Mesendoderm (in vitro differentiated cells): ENCODE results near the gene KIF5A.

Experiments
- DNase-seq: peaks from one replicate; pipeline ENCODE4 v3.0.0; 2013
- H2AK5ac ChIP-seq: 2 replicates; pipeline ENCODE4 v1.6.1; 2013; ENCODE audit warnings: low read length, inconsistent platforms
- H2BK120ac ChIP-seq: 2 replicates; pipeline ENCODE4 v1.6.1; 2013; ENCODE audit warnings: low read depth, mild to moderate bottlenecking, low read length, moderate library complexity, mixed read lengths
- H2BK15ac ChIP-seq: replicated peaks from 2 replicates; pipeline ENCODE4 v1.6.1; 2013; ENCODE audit warnings: low read depth, mild to moderate bottlenecking, moderate library complexity
- H2BK5ac ChIP-seq: 2 replicates; pipeline ENCODE4 v1.6.1; 2013; ENCODE audit warnings: low read length, inconsistent platforms
- H3K18ac ChIP-seq: 2 replicates; pipeline ENCODE4 v1.6.1; 2013; ENCODE audit warnings: mild to moderate bottlenecking, low read length, mixed read lengths
- H3K23ac ChIP-seq: one replicate; pipeline ENCODE4 v1.6.1; 2013; ENCODE audit warnings: low read length
- H3K27ac ChIP-seq: 2 replicates; pipeline ENCODE4 v1.5.1; 2013; ENCODE audit warnings: low read depth, mild to moderate bottlenecking, inconsistent platforms, low read length, moderate library complexity
- H3K27me3 ChIP-seq: 2 replicates; pipeline ENCODE4 v1.6.1; 2013; ENCODE audit warnings: low read length, control low read depth, mild to moderate bottlenecking, inconsistent platforms; ENCODE audit not compliant: insufficient read depth, poor library complexity
- H3K36me3 ChIP-seq: 2 replicates; pipeline ENCODE4 v1.6.1; 2013; ENCODE audit warnings: low read length, inconsistent platforms; ENCODE audit not compliant: control insufficient read depth, insufficient read depth
- H3K4ac ChIP-seq: one replicate; pipeline ENCODE4 v1.6.1; 2013; ENCODE audit warnings: low read depth, mild to moderate bottlenecking, low read length, moderate library complexity
- H3K4me1 ChIP-seq: 2 replicates; pipeline ENCODE4 v1.6.1; 2013; ENCODE audit warnings: low read depth, low read length, inconsistent platforms; ENCODE audit not compliant: control insufficient read depth
- H3K4me2 ChIP-seq: 2 replicates; pipeline ENCODE4 v1.6.1; 2013; ENCODE audit warnings: low read length
- H3K4me3 ChIP-seq: 2 replicates; pipeline ENCODE4 v1.5.1; 2013; ENCODE audit warnings: mild to moderate bottlenecking, low read length
- H3K56ac ChIP-seq: one replicate; pipeline ENCODE4 v1.6.1; 2013; ENCODE audit warnings: low read length
- H3K79me1 ChIP-seq: 2 replicates; pipeline ENCODE4 v1.6.1; 2013; ENCODE audit warnings: low read length, inconsistent platforms
- H3K79me2 ChIP-seq: 2 replicates; pipeline ENCODE4 v1.6.1; 2013; ENCODE audit warnings: mild to moderate bottlenecking, low read length; ENCODE audit not compliant: control insufficient read depth, insufficient read depth
- H3K9ac ChIP-seq: 2 replicates; pipeline ENCODE4 v1.6.1; 2013; ENCODE audit warnings: low read length, inconsistent platforms
- H4K5ac ChIP-seq: one replicate; pipeline ENCODE4 v1.6.1; 2013; ENCODE audit warnings: low read length
- H4K8ac ChIP-seq: one replicate; pipeline ENCODE4 v1.6.1; 2013; ENCODE audit warnings: low read depth, mild to moderate bottlenecking, control low read depth, low read length, moderate library complexity
- WGBS: extraction: QIAGEN DNeasy Blood & Tissue Kit; methylation state at CpG from one replicate; pipeline ENCODE4 v1.1.7; 2013; ENCODE audit warnings: low lambda C conversion rate, missing lambda C conversion rate; ENCODE audit not compliant: insufficient coverage; ENCODE audit errors: extremely low coverage; 5-methylcytosine and 5-hydroxymethylcytosine counted together

The KIF5A gene

GRCh38 chr12:57528831-57529555 is 20.9 kb upstream of the KIF5A start:
- no peaks in the 10 kb centered on the region for H3K4me1 ChIP-seq
- H3K18ac ChIP-seq: no peak overlapping the region
- H2BK15ac ChIP-seq: no peak overlapping the region
- H3K4me2 ChIP-seq: no peak overlapping the region
- no peak overlapping the region for H2BK5ac ChIP-seq
- H3K79me1 ChIP-seq: peaks cover 3% of the 10 kb centered on the region
- no peak overlapping the region for H4K5ac ChIP-seq
- H3K79me2 ChIP-seq: no peaks in the 10 kb centered on the region
- H3K4me3 ChIP-seq: no peak overlapping the region
- no peak overlapping the region for H3K27ac ChIP-seq
- H3K36me3 ChIP-seq: peaks cover 5% of the 10 kb centered on the region
- no peak overlapping the region for H3K56ac ChIP-seq
- no peak overlapping the region for H2BK120ac ChIP-seq
- DNase-seq: no peak
- no peak overlapping the region for H3K23ac ChIP-seq
- WGBS: no CpG with 5 or more reads among the region's 10 CpGs
- H3K9ac ChIP-seq: no peak overlapping the region
- H3K27me3 ChIP-seq: no peaks in the 10 kb centered on the region
- H2AK5ac ChIP-seq: no peak overlapping the region
- H4K8ac ChIP-seq: no peak overlapping the region
- no peak overlapping the region for H3K4ac ChIP-seq

- no peaks in the 10 kb centered on the region for H3K27me3 ChIP-seq
- H3K56ac ChIP-seq: no peak overlapping the region
- H2BK120ac ChIP-seq: no peak overlapping the region
- WGBS: no CpG with 5 or more reads among the region's 6 CpGs
- no peak overlapping the region for H3K4me3 ChIP-seq
- no peak overlapping the region for H2BK5ac ChIP-seq
- H3K4me1 ChIP-seq: no peaks in the 10 kb centered on the region
- no peak overlapping the region for H3K9ac ChIP-seq
- H3K79me1 ChIP-seq: no peaks in the 10 kb centered on the region
- DNase-seq: no peak
- H3K18ac ChIP-seq: no peak overlapping the region
- no peak overlapping the region for H3K4me2 ChIP-seq
- no peak overlapping the region for H4K5ac ChIP-seq
- H4K8ac ChIP-seq: no peak overlapping the region
- H3K36me3 ChIP-seq: peaks cover 5% of the 10 kb centered on the region
- no peak overlapping the region for H3K4ac ChIP-seq
- no peak overlapping the region for H3K27ac ChIP-seq
- H3K23ac ChIP-seq: no peak overlapping the region
- H2AK5ac ChIP-seq: no peak overlapping the region
- no peaks in the 10 kb centered on the region for H3K79me2 ChIP-seq
- H2BK15ac ChIP-seq: no peak overlapping the region
Measured at GRCh38 chr12:57529831-57530230, 20.0 kb upstream of the KIF5A start.

- no CpG with 5 or more reads among the region's 5 CpGs for WGBS
- Histone ChIP-seq H3K36me3 (peaks cover 8% of the 10 kb centered on the region), H3K4ac (no peak overlapping the region), H3K4me3 (no peak overlapping the region), H3K79me2 (no peaks in the 10 kb centered on the region), H3K27me3 (no peaks in the 10 kb centered on the region), H2BK15ac (no peak overlapping the region), H4K5ac (no peak overlapping the region), H3K9ac (no peak overlapping the region), H3K18ac (no peak overlapping the region), H3K4me2 (no peak overlapping the region), H3K79me1 (no peaks in the 10 kb centered on the region), H2BK5ac (no peak overlapping the region), H3K27ac (no peak overlapping the region), H2AK5ac (no peak overlapping the region), H2BK120ac (no peak overlapping the region), H3K23ac (no peak overlapping the region), H3K4me1 (no peaks in the 10 kb centered on the region), H4K8ac (no peak overlapping the region), H3K56ac (no peak overlapping the region)
- DNase-seq: no peak
Measured at GRCh38 chr12:57530396-57531142, 19.3 kb upstream of the KIF5A start.

GRCh38 chr12:57531836-57532235 is 18.0 kb upstream of the KIF5A start:
- Histone ChIP-seq H3K27me3 (no peaks in the 10 kb centered on the region), H3K23ac (no peak overlapping the region), H3K36me3 (peaks cover 8% of the 10 kb centered on the region)

GRCh38 chr12:57533108-57533507 is 16.7 kb upstream of the KIF5A start:
- H3K4me3 ChIP-seq: no peak overlapping the region
- no peak overlapping the region for H3K27ac ChIP-seq
- H2BK5ac ChIP-seq: no peak overlapping the region
- H3K9ac ChIP-seq: no peak overlapping the region
- no peaks in the 10 kb centered on the region for H3K79me1 ChIP-seq
- no peak overlapping the region for H3K4ac ChIP-seq
- H3K56ac ChIP-seq: no peak overlapping the region
- H3K4me2 ChIP-seq: no peak overlapping the region
- no peak overlapping the region for H2BK120ac ChIP-seq
- no peak overlapping the region for H3K23ac ChIP-seq
- no peak overlapping the region for H2AK5ac ChIP-seq
- H3K79me2 ChIP-seq: no peaks in the 10 kb centered on the region
- H3K4me1 ChIP-seq: no peaks in the 10 kb centered on the region
- no peak overlapping the region for H4K5ac ChIP-seq
- H4K8ac ChIP-seq: no peak overlapping the region
- H3K18ac ChIP-seq: no peak overlapping the region
- WGBS: no CpG with 5 or more reads among the region's 8 CpGs
- peaks cover 11% of the 10 kb centered on the region for H3K36me3 ChIP-seq
- no peak for DNase-seq
- H3K27me3 ChIP-seq: no peaks in the 10 kb centered on the region
- H2BK15ac ChIP-seq: no peak overlapping the region

More at GRCh38 chr12:57531836-57532235, 18.0 kb upstream of the KIF5A start:
- Histone ChIP-seq H4K8ac (no peak overlapping the region), H3K4me2 (no peak overlapping the region), H2BK5ac (no peak overlapping the region), H3K9ac (no peak overlapping the region), H2BK120ac (no peak overlapping the region), H4K5ac (no peak overlapping the region), H3K4me1 (no peaks in the 10 kb centered on the region), H3K56ac (no peak overlapping the region), H3K4ac (no peak overlapping the region), H2AK5ac (no peak overlapping the region), H3K18ac (no peak overlapping the region), H3K79me1 (no peaks in the 10 kb centered on the region), H3K27ac (no peak overlapping the region), H3K79me2 (no peaks in the 10 kb centered on the region), H2BK15ac (no peak overlapping the region), H3K4me3 (no peak overlapping the region)
- WGBS: no CpG with 5 or more reads among the region's 1 CpG
- no peak for DNase-seq
